Hindlimb muscle (tissue), 1 donor: ENCODE results near the gene CLMN. TPM values are rescaled to one million over a fixed set of nuclear protein-coding genes. Genes with fewer than 3 reads are reported as not detected.

ENCODE experiments used
- DNase-seq: peaks from one replicate; pipeline ENCODE4 v3.0.0-alpha.2; 2013
- polyA plus RNA-seq: library from polyadenylated mRNA; unstranded; fragments of 120-200 nt; gene quantifications from one replicate; pipeline ENCODE4 v1.2.1, GENCODE V29; 2013; ENCODE audit not compliant: insufficient read length

Gene CLMN
- polyA plus RNA-seq, 1 donor: 3.1 TPM

GRCh38 chr14:95320955-95321600, 1.4 kb upstream of the CLMN start:
- DNase-seq: no peak

GRCh38 chr14:95320078-95320895, 579 bp upstream of the CLMN start:
- no peak for DNase-seq

GRCh38 chr14:95318399-95319311, 1.1 kb downstream of the CLMN start:
- DNase-seq: no peak

- no peak for DNase-seq
Measured at GRCh38 chr14:95317817-95318343, 1.8 kb downstream of the CLMN start.

- DNase-seq: no peak
Measured at GRCh38 chr14:95316821-95317220, 2.9 kb downstream of the CLMN start.

GRCh38 chr14:95315579-95315978, 4.1 kb downstream of the CLMN start:
- DNase-seq: no peak

GRCh38 chr14:95315156-95315555, 4.6 kb downstream of the CLMN start:
- DNase-seq: no peak

- DNase-seq: no peak
Measured at GRCh38 chr14:95314609-95315008, 5.1 kb downstream of the CLMN start.

- DNase-seq: no peak
Measured at GRCh38 chr14:95313707-95314106, 6.0 kb downstream of the CLMN start.

GRCh38 chr14:95313190-95313589, 6.5 kb downstream of the CLMN start:
- no peak for DNase-seq

- DNase-seq: no peak
Measured at GRCh38 chr14:95312311-95312710, 7.4 kb downstream of the CLMN start.

GRCh38 chr14:95311752-95312151, 8.0 kb downstream of the CLMN start:
- no peak for DNase-seq

GRCh38 chr14:95310635-95311380, 8.9 kb downstream of the CLMN start:
- no peak for DNase-seq

GRCh38 chr14:95309261-95310051, 10.3 kb downstream of the CLMN start:
- no peak for DNase-seq

GRCh38 chr14:95308073-95308472, 11.6 kb downstream of the CLMN start:
- DNase-seq: no peak

- DNase-seq: no peak
Measured at GRCh38 chr14:95307402-95308041, 12.2 kb downstream of the CLMN start.

GRCh38 chr14:95305940-95306339, 13.8 kb downstream of the CLMN start:
- no peak for DNase-seq

- no peak for DNase-seq
Measured at GRCh38 chr14:95305145-95305544, 14.6 kb downstream of the CLMN start.

GRCh38 chr14:95304342-95304741, 15.4 kb downstream of the CLMN start:
- DNase-seq: no peak

GRCh38 chr14:95303552-95303951, 16.2 kb downstream of the CLMN start:
- no peak for DNase-seq
